Fibroblast of villous mesenchyme (primary cell): ENCODE data around the gene NUMA1. TPM values are rescaled to one million over a fixed set of nuclear protein-coding genes. Genes with fewer than 3 reads are reported as not detected.

ENCODE experiments used
- DNase-seq: peaks from one replicate; pipeline ENCODE4 v3.0.0-alpha.2; 2010; ENCODE audit warnings: low read depth
- H3K4me3 ChIP-seq: 2 replicates; pipeline ENCODE4 v1.5.1; 2011; ENCODE audit warnings: low read depth, mild to moderate bottlenecking, low read length
- total RNA-seq: library from RNA; depleted of rRNA; stranded (reverse); fragments of >200 nt; gene quantifications from 2 replicates; pipeline ENCODE4 v1.2.3, GENCODE V29; 2012
- TF ChIP-seq, protein P1 (sequence below): IDR thresholded peaks from 2 replicates; pipeline ENCODE4 v1.5.1; 2012; ENCODE audit warnings: low read depth, mild to moderate bottlenecking, low read length; ENCODE audit not compliant: insufficient read depth

The NUMA1 gene
- total RNA-seq, 1 donor: 169 TPM

GRCh38 chr11:72123117-72123653 lies 42.8 kb upstream of the NUMA1 start:
- H3K4me3 ChIP-seq: no peak overlapping the region
- TF ChIP-seq, protein P1, sequence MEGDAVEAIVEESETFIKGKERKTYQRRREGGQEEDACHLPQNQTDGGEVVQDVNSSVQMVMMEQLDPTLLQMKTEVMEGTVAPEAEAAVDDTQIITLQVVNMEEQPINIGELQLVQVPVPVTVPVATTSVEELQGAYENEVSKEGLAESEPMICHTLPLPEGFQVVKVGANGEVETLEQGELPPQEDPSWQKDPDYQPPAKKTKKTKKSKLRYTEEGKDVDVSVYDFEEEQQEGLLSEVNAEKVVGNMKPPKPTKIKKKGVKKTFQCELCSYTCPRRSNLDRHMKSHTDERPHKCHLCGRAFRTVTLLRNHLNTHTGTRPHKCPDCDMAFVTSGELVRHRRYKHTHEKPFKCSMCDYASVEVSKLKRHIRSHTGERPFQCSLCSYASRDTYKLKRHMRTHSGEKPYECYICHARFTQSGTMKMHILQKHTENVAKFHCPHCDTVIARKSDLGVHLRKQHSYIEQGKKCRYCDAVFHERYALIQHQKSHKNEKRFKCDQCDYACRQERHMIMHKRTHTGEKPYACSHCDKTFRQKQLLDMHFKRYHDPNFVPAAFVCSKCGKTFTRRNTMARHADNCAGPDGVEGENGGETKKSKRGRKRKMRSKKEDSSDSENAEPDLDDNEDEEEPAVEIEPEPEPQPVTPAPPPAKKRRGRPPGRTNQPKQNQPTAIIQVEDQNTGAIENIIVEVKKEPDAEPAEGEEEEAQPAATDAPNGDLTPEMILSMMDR: no peak
- DNase-seq: no peak

GRCh38 chr11:72122607-72123006 lies 42.3 kb upstream of the NUMA1 start:
- DNase-seq: no peak
- TF ChIP-seq, protein P1: no peak
- H3K4me3 ChIP-seq: no peak overlapping the region

GRCh38 chr11:72120930-72121329 lies 40.6 kb upstream of the NUMA1 start:
- DNase-seq: no peak
- no peak overlapping the region for H3K4me3 ChIP-seq
- TF ChIP-seq, protein P1: no peak

DNA sequence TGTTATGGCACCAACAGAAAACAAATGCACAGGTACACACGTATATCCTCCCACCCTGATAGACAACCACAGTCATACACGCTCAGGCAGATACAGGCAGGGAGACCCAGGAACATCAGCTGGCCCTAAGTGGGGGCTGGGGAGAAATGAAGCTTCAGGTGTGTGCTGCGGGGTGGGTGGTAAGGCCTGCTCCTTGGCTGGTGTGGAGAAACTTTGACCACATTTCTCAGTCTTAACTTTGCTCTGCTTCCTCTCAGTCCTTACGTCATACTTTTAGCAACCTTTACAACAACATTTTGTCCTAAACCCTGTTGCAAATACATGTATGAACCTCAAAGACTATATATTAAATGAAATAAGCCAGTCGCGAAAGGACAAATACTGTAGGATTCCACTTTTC lies 38.9 kb upstream of the NUMA1 start:
- DNase-seq: no peak
- TF ChIP-seq, protein P1: no peak
- no peak overlapping the region for H3K4me3 ChIP-seq

GRCh38 chr11:72116019-72116755 lies 35.8 kb upstream of the NUMA1 start:
- TF ChIP-seq, protein P1: no peak
- no peak overlapping the region for H3K4me3 ChIP-seq
- no peak for DNase-seq

- DNase-seq: no peak
- H3K4me3 ChIP-seq: no peak overlapping the region
- TF ChIP-seq, protein P1: no peak
Observed at GRCh38 chr11:72114570-72114969, 34.2 kb upstream of the NUMA1 start.
